SU-DHL-6 (cell line): ENCODE measurements around the gene LPXN.

Experiments
- EZH2phosphoT487 ChIP-seq: fragments of 200-600 bp; sonication (generic), shearing (Covaris generic); conservative IDR thresholded peaks from 2 replicates; pipeline ENCODE4 v1.6.1; 2018; ENCODE audit warnings: mild to moderate bottlenecking, antibody characterized with exemption, low read length, moderate library complexity, mixed read lengths
- TF ChIP-seq, protein P1 (sequence below): fragments of 200-600 bp; sonication (generic); IDR thresholded peaks from one replicate; pipeline ENCODE4 v1.5.1; 2017; ENCODE audit warnings: antibody characterized with exemption, mild to moderate bottlenecking, low read length, moderate library complexity; ENCODE audit not compliant: insufficient read depth, poor library complexity, severe bottlenecking

GRCh38 chr11:58613228-58613627 is 37.6 kb upstream of the LPXN start:
- TF ChIP-seq, protein P1, sequence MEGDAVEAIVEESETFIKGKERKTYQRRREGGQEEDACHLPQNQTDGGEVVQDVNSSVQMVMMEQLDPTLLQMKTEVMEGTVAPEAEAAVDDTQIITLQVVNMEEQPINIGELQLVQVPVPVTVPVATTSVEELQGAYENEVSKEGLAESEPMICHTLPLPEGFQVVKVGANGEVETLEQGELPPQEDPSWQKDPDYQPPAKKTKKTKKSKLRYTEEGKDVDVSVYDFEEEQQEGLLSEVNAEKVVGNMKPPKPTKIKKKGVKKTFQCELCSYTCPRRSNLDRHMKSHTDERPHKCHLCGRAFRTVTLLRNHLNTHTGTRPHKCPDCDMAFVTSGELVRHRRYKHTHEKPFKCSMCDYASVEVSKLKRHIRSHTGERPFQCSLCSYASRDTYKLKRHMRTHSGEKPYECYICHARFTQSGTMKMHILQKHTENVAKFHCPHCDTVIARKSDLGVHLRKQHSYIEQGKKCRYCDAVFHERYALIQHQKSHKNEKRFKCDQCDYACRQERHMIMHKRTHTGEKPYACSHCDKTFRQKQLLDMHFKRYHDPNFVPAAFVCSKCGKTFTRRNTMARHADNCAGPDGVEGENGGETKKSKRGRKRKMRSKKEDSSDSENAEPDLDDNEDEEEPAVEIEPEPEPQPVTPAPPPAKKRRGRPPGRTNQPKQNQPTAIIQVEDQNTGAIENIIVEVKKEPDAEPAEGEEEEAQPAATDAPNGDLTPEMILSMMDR: no peak
- no peak for TF ChIP-seq EZH2phosphoT487
